PC-9 (cell line): ENCODE data around the gene ICA1. TPM values are rescaled to one million over a fixed set of nuclear protein-coding genes. Genes with fewer than 3 reads are reported as not detected.

ENCODE experiments used
- BruUV-seq: library from RNA; stranded (reverse); fragments of 400-500 nt; replicated peaks from 2 replicates; lab custom pipeline; 2021; lab: Mats Ljungman, UMichigan
- CTCF ChIA-PET: fragments of 300-600 bp; sonication (Branson Sonifier 250); formaldehyde crosslinking; loops from one replicate; lab custom pipeline; 2022; ENCODE audit warnings: antibody characterized with exemption; lab: Charles Lee
- POLR2A ChIA-PET: fragments of 300-600 bp; sonication (Branson Sonifier 250); formaldehyde crosslinking; loops from one replicate; lab custom pipeline; 2022; ENCODE audit warnings: antibody characterized with exemption; ENCODE audit not compliant: unreplicated experiment; lab: Charles Lee
- DNase-seq, 2 experiments: peaks; one replicate each; pipeline versions ENCODE4 v3.0.0 to v3.0.0-alpha.2; 2015 to 2022; ENCODE audit warnings: mixed read lengths in 1 of 2
- H2AFZ ChIP-seq: fragments of 200-600 bp; sonication (generic); 2 replicates; pipeline ENCODE4 v1.8.1; 2017; ENCODE audit warnings: antibody characterized with exemption
- H3F3A ChIP-seq: fragments of 200-600 bp; sonication (generic); 2 replicates; pipeline ENCODE4 v1.8.1; 2017; ENCODE audit warnings: antibody characterized with exemption, mild to moderate bottlenecking, low read depth; ENCODE audit not compliant: insufficient read depth
- H3K27ac ChIP-seq: fragments of 200-600 bp; sonication (generic); 2 replicates; pipeline ENCODE4 v1.6.1; 2016; ENCODE audit warnings: mixed run types
- H3K27me3 ChIP-seq: fragments of 200-600 bp; sonication (generic); 2 replicates; pipeline ENCODE4 v1.6.1; 2016; ENCODE audit warnings: low read depth, mixed run types; ENCODE audit not compliant: insufficient read depth
- H3K36me3 ChIP-seq: fragments of 200-600 bp; sonication (generic); 2 replicates; pipeline ENCODE4 v1.6.1; 2016; ENCODE audit warnings: low read depth, mixed run types
- H3K4me1 ChIP-seq: fragments of 200-600 bp; sonication (generic); replicated peaks from 2 replicates; pipeline ENCODE4 v1.6.1; 2016; ENCODE audit warnings: mixed run types; ENCODE audit not compliant: insufficient read depth
- H3K4me2 ChIP-seq: fragments of 200-600 bp; sonication (generic); 2 replicates; pipeline ENCODE4 v1.6.1; 2017; ENCODE audit warnings: mixed run types
- H3K4me3 ChIP-seq: fragments of 200-600 bp; sonication (generic); 2 replicates; pipeline ENCODE4 v1.6.1; 2016; ENCODE audit warnings: mixed run types
- H3K79me2 ChIP-seq: fragments of 200-600 bp; sonication (generic); 2 replicates; pipeline ENCODE4 v1.6.1; 2017; ENCODE audit warnings: low read depth, mixed run types
- H3K9me2 ChIP-seq: fragments of 200-600 bp; sonication (generic); 2 replicates; pipeline ENCODE4 v1.8.1; 2017; ENCODE audit warnings: mild to moderate bottlenecking; ENCODE audit not compliant: insufficient read depth
- H3K9me3 ChIP-seq: fragments of 200-600 bp; sonication (generic); 2 replicates; pipeline ENCODE4 v1.8.1; 2016; ENCODE audit warnings: low read depth; ENCODE audit not compliant: insufficient read depth
- H4K20me1 ChIP-seq: fragments of 200-600 bp; sonication (generic); 2 replicates; pipeline ENCODE4 v1.8.1; 2017; ENCODE audit not compliant: insufficient read depth
- CTCF ChIP-seq: fragments of 200-600 bp; sonication (generic); conservative IDR thresholded peaks from 2 replicates; pipeline ENCODE4 v1.6.1; 2017; ENCODE audit warnings: mixed run types, antibody characterized with exemption, mild to moderate bottlenecking, moderate library complexity
- EZH2 ChIP-seq: fragments of 200-600 bp; sonication (generic); IDR thresholded peaks from 2 replicates; pipeline ENCODE4 v1.8.0; 2017; ENCODE audit warnings: antibody characterized with exemption, low read depth
- intact Hi-C: fragments of 100-400 bp; cut with micrococcal nuclease; formaldehyde crosslinking; loops from one replicate; pipeline ENCODE4 v1.10.0; 2022; ENCODE audit not compliant: unreplicated experiment
- total RNA-seq: library from RNA; stranded (reverse); gene quantifications from 2 replicates; pipeline ENCODE4 v1.2.3, GENCODE V29; 2021

ICA1 gene
- total RNA-seq, 1 experiment from 2014 or later = 33.8 TPM

- Histone ChIP-seq H4K20me1 (no peaks in the 10 kb centered on the region), H3K79me2 (no peaks in the 10 kb centered on the region), H3K27ac (no peak overlapping the region), H3K4me3 (no peak overlapping the region), H3K9me3 (no peaks in the 10 kb centered on the region), H3K9me2 (no peaks in the 10 kb centered on the region), H3F3A (no peaks in the 10 kb centered on the region), H3K36me3 (no peaks in the 10 kb centered on the region), H2AFZ (no peak overlapping the region), H3K27me3 (no peaks in the 10 kb centered on the region), H3K4me1 (no peaks in the 10 kb centered on the region), H3K4me2 (no peak overlapping the region)
- intact Hi-C loops = no loop called here
- TF ChIP-seq EZH2 (no peak), CTCF (no peak)
- BruUV-seq = no TSS peak
- DNase-seq = no peak
- ChIA-PET POLR2A (no interaction called here), CTCF (no interaction called here)
These were observed 133.3 kb downstream of the ICA1 start for GRCh38 chr7:8128449-8129317.

- TF ChIP-seq CTCF = no peak
- H2AFZ ChIP-seq = no peak overlapping the region
These were observed 135.3 kb downstream of the ICA1 start for GRCh38 chr7:8126601-8127167.

GRCh38 chr7:8125680-8126444 lies 136.1 kb downstream of the ICA1 start:
- Histone ChIP-seq H3K27ac (no peak overlapping the region), H4K20me1 (no peaks in the 10 kb centered on the region), H3K36me3 (no peaks in the 10 kb centered on the region), H3K4me3 (no peak overlapping the region), H3K4me2 (no peak overlapping the region), H3K4me1 (no peaks in the 10 kb centered on the region), H3K9me3 (no peaks in the 10 kb centered on the region), H3K9me2 (no peaks in the 10 kb centered on the region), H3K27me3 (no peaks in the 10 kb centered on the region), H2AFZ (no peak overlapping the region), H3K79me2 (no peaks in the 10 kb centered on the region), H3F3A (no peaks in the 10 kb centered on the region)
- ChIA-PET POLR2A (no interaction called here), CTCF (no interaction called here)
- no peak for DNase-seq
- BruUV-seq = no TSS peak
- no peak for TF ChIP-seq EZH2
- no peak for TF ChIP-seq CTCF
- intact Hi-C loops = no loop called here

More at GRCh38 chr7:8126601-8127167, 135.3 kb downstream of the ICA1 start:
- H3K4me3 ChIP-seq = no peak overlapping the region
- no peak overlapping the region for H3K27ac ChIP-seq
- H3K4me1 ChIP-seq = no peaks in the 10 kb centered on the region
- POLR2A ChIA-PET = no interaction called here
- no peaks in the 10 kb centered on the region for H3K9me2 ChIP-seq
- no peaks in the 10 kb centered on the region for H3K79me2 ChIP-seq
- CTCF ChIA-PET = no interaction called here
- no peak overlapping the region for H3K4me2 ChIP-seq
- intact Hi-C loops = no loop called here
- no peaks in the 10 kb centered on the region for H3K9me3 ChIP-seq
- DNase-seq = no peak
- no peaks in the 10 kb centered on the region for H4K20me1 ChIP-seq
- H3F3A ChIP-seq = no peaks in the 10 kb centered on the region
- no TSS peak for BruUV-seq
- no peaks in the 10 kb centered on the region for H3K27me3 ChIP-seq
- H3K36me3 ChIP-seq = no peaks in the 10 kb centered on the region
